GM19099 (cell line): ENCODE data around the gene MAP4K2.

Experiments used
- POLR2A ChIP-seq: IDR thresholded peaks from 3 replicates; pipeline ENCODE4 v1.6.1; 2011; ENCODE audit warnings: low read depth; ENCODE audit not compliant: insufficient read length; ENCODE audit errors: extremely low read depth

The MAP4K2 gene

DNA sequence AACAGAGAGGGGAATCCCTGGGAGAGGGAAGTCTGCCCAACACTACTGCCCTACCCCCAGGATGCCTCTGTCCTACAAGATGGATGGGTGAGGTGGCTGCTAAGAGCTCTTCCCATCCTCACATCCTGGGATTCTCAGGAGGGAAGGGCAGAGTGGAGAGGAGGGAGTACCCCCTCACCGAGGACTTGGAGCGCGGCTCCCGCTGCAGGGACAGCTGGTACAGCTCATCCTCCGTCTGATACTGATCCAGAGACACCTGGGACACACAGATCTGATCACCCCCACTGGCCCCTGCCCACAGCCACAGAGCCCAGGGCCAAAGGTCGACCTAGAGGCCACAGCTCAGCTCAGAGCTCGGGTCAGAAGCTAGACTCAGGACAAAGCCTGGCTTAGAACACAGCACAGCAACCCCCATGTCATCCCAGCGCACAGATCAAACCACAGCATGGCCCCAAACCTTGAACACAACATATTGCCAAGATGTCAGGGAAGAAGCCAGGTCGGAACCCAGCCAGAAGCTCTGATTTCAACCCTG is 67.2 kb downstream of the MAP4K2 start:
- TF ChIP-seq POLR2A = no peak
